ENCODE results near the gene OCIAD1.
"Not testable (repeated sequence)": the region's sequence is repeated elsewhere in the genome, so short reads cannot be mapped to it uniquely, and the experiment has no call there.

The OCIAD1 gene

DNA sequence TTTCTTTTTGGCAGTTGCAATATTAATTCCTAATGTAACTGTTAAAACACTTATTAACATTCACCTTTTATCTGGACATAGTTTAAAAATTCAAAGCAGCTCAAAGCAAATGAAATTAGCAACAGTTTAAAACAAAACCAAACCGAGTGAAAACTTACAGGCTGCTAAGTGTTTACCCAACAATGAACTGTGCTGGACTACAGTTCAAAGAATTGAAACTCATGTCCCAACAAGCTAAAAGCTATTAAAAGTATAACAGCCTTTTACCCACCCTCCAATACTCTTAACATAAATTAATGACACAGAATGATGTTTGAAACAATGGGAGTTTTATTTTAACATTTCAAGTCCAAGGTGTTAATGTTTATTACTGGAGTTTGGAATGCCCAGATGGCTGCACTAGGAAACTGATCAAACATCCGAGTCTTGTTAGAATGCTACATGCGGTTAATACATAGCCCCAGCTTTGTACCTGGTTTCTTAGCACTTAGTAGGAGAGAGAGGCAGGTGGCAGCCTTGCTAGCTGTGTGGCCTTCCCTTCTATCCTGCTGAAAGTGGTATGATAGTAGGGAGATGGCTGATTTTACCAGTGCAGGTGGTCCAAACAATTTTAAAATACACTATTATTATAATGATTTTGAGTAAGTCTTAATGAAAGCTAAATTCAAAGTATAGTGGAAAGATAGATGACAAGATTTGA, 29.7 kb upstream of the OCIAD1 start:
- Mint-ChIP-seq H3K4me1 (no peaks in the 10 kb centered on the region), H3K4me3 (no peak overlapping the region), H3K27ac (no peak overlapping the region)

DNA sequence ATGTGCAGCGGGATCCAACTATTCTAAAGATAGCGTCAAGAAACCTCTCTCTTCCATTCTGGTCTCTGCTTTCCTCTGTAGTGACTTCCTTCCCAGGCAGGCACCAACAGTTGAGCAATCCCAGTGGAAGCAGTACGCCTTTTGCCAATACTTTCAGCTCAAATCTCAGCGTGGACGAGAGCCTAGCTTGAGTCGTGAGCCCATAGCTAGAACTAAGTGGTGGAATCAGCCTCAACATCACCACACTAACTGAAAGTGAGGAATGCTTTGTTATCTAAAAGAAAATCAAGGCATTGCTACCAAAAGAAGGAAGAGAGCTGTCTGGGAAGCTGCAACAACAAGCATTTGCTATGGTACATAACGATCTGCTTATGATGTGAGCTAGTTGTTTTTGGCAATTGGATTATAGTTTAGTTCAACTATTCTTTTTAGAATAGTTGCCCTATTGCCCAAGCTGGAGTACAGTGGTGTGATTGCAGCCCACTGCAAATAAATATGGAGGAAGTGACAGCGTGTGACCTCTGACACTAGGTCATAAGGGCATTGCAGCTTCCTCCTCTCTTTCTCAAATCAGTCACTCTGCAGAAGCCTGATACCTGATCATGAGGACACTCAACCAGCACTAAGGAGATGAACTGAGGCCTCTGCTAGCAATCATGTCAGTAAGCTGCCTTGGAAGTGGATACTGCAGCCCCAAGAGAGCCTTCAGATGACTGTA, 26.1 kb upstream of the OCIAD1 start:
- Mint-ChIP-seq H3K4me1 (no peaks in the 10 kb centered on the region), H3K9me3 (no peaks in the 10 kb centered on the region), H3K27ac (no peak overlapping the region), H3K36me3 (ENCODE audit: low read depth) (no peaks in the 10 kb centered on the region), H3K27me3 (no peaks in the 10 kb centered on the region), H3K4me3 (no peak overlapping the region)
- ATAC-seq = no peak
- no peak for DNase-seq

More for the DNA sequence above, 29.7 kb upstream of the OCIAD1 start:
- DNase-seq (no peak), ATAC-seq (no peak)
- no peaks in the 10 kb centered on the region for H3K9me3 Mint-ChIP-seq
- no peaks in the 10 kb centered on the region for H3K36me3 Mint-ChIP-seq (ENCODE audit: low read depth)
- H3K27me3 Mint-ChIP-seq = no peaks in the 10 kb centered on the region

DNA sequence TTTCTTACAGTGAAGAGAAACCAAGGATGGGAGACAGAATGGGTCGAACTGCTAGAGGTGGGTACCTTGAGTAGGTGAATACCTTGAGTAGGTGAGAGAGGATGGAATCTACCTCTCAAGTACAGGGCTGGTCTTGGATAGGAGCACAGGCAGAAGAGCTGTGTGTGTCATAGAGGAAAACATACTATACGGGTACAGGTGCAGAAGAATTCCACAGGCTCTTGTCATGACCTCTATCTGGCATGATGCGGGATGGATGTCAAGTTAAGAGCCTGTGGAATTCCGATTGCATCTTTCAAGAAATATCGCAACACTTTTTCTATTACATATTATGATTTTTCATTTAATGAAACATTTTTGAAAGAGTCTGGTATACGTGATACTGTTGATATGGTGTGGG, 18.0 kb upstream of the OCIAD1 start:
- DNase-seq (no peak), ATAC-seq (no peak)
- Mint-ChIP-seq H3K9me3 (no peaks in the 10 kb centered on the region), H3K27me3 (peaks cover 4% of the 10 kb centered on the region), H3K27ac (no peak overlapping the region), H3K4me3 (no peak overlapping the region), H3K36me3 (ENCODE audit: low read depth) (no peaks in the 10 kb centered on the region), H3K4me1 (peaks cover 5% of the 10 kb centered on the region)

DNA sequence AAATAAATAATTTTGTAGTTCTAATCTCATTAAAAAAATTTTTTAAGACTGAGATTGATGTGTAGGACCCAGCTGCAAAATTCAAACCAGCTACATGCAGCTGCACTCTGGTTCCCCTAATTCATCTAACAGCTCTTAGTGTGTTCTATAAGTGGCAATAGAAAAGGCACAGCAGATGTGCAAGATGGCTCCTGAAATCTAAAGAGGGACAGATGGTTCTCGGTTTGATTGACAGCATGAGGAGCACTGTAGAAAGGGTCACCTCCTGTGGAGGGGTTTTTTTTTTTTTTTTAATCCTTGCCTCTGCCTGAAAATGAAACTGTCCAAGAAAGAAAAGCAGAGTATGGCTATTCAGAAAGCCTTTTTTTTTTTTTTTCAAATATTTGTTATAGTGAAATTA, 16.9 kb upstream of the OCIAD1 start:
- ATAC-seq (no peak), DNase-seq (no peak)
- Mint-ChIP-seq H3K4me3 (no peak overlapping the region), H3K4me1 (peaks cover 5% of the 10 kb centered on the region), H3K27ac (no peak overlapping the region), H3K9me3 (no peaks in the 10 kb centered on the region), H3K27me3 (peaks cover 4% of the 10 kb centered on the region), H3K36me3 (ENCODE audit: low read depth) (no peaks in the 10 kb centered on the region)

DNA sequence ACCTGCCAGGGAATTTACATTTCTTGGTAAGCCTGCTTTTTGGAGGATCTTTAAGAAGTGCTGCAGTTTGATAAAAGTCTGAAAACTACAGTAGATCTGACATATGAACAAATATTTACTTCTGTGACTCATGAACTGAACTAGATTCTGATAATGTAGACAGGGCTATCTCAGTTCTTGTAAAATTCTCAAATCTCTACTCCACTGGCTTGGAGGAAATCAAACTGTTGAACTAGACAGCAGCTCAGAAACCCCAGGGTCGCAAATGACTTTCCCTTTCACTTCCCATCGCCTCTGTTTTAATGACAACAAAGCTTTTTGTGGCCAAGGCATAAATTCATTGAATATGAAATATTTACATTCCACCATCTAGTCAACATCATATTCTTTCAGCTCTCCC, 15.4 kb upstream of the OCIAD1 start:
- Mint-ChIP-seq H3K4me1 (peaks cover 5% of the 10 kb centered on the region), H3K9me3 (no peaks in the 10 kb centered on the region), H3K36me3 (ENCODE audit: low read depth) (no peaks in the 10 kb centered on the region), H3K27me3 (peaks cover 5% of the 10 kb centered on the region), H3K27ac (no peak overlapping the region), H3K4me3 (no peak overlapping the region)
- no peak for DNase-seq
- no peak for ATAC-seq

DNA sequence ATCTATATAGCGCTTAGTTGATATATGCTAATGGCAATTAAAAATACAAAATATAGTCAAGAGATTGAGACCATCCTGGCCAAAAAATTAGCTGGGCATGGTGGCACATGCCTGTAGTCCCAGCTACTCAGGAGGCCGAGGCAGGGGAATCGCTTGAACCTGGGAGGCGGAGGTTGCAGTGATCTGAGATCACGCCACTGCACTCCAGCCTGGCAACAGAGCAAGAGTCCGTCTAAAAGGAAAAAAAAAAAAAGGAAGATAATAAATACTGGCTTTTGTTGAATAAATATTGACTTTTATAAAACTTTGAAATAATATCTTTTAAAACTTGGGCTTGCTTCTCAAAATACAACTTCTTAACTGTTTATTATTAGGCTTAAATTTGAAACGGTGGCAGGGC, 14.6 kb upstream of the OCIAD1 start:
- not testable (repeated sequence) for H3K27ac Mint-ChIP-seq, H3K27me3 Mint-ChIP-seq

DNA sequence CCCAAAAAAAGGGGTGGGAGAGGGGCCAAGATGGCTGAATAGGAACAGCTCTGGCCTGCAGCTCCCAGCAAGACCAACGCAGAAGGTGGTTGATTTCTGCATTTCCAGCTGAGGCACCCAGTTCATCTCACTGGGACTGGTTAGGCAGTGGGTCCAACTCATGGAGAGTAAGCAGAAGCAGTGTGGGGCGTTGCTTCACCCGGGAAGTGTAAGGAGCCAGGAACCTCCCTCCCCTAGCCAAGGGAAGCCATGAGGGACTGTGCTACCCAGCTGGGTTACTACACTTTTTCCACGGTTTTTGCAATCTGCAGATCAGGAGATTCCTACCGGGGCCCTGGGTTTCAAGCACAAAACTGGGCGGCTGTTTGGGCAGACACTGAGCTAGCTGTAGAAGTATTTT, 13.9 kb upstream of the OCIAD1 start:
- H3K4me3 Mint-ChIP-seq = no peak overlapping the region
- no peaks in the 10 kb centered on the region for H3K36me3 Mint-ChIP-seq (ENCODE audit: low read depth)
- no peak for DNase-seq
- no peak for ATAC-seq
- peaks cover 2% of the 10 kb centered on the region for H3K27me3 Mint-ChIP-seq
- H3K4me1 Mint-ChIP-seq = peaks cover 5% of the 10 kb centered on the region
- no peak overlapping the region for H3K27ac Mint-ChIP-seq
- no peaks in the 10 kb centered on the region for H3K9me3 Mint-ChIP-seq

More for the DNA sequence above, 14.6 kb upstream of the OCIAD1 start:
- not testable (repeated sequence) for H3K4me1 Mint-ChIP-seq; H3K36me3 Mint-ChIP-seq (ENCODE audit: low read depth); ATAC-seq; H3K9me3 Mint-ChIP-seq; H3K4me3 Mint-ChIP-seq; DNase-seq

DNA sequence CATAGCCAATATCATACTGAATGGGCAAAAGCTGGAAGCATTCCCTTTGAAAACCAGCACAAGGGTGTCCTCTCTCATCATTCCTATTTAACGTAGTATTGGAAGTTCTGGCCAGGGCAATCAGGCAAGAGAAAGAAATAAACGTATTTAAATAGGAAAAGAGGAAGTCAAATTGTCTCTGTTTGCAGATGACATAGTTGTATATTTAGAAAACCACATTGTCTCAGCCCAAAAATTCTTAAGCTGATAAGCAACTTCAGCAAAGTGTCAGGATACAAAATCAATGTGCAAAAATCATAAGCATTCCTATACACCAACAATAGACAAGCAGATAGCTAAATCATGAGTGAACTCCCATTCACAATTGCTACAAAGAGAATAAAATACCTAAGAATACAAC, 9.5 kb upstream of the OCIAD1 start:
- DNase-seq; H3K27ac Mint-ChIP-seq; H3K4me3 Mint-ChIP-seq; H3K9me3 Mint-ChIP-seq; ATAC-seq; H3K4me1 Mint-ChIP-seq; H3K36me3 Mint-ChIP-seq (ENCODE audit: low read depth); H3K27me3 Mint-ChIP-seq: not testable (repeated sequence)

DNA sequence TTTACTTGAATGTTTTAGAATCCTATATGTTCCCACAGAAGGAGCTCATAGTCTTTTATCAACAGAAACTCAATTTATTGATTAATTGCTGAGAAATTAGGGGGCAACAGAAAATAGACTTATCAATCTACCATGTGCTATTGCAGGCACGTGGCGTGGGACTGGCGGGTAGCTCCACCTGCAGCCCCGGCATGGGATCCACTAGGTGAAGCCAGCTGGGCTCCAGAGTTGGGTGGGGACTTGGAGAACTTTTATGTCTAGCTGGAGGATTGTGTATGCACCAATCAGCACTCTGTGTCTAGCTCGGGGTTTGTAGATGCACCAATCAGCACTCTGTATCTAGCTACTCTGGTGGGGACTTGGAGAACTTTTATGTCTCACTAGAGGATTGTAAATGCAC, 3.3 kb upstream of the OCIAD1 start:
- Mint-ChIP-seq H3K4me1 (peaks cover 22% of the 10 kb centered on the region), H3K9me3 (peaks cover 9% of the 10 kb centered on the region), H3K27ac (no peak overlapping the region), H3K27me3 (peaks cover 5% of the 10 kb centered on the region), H3K36me3 (ENCODE audit: low read depth) (peaks cover 4% of the 10 kb centered on the region), H3K4me3 (no peak overlapping the region)
- ATAC-seq = no peak
- DNase-seq = no peak

DNA sequence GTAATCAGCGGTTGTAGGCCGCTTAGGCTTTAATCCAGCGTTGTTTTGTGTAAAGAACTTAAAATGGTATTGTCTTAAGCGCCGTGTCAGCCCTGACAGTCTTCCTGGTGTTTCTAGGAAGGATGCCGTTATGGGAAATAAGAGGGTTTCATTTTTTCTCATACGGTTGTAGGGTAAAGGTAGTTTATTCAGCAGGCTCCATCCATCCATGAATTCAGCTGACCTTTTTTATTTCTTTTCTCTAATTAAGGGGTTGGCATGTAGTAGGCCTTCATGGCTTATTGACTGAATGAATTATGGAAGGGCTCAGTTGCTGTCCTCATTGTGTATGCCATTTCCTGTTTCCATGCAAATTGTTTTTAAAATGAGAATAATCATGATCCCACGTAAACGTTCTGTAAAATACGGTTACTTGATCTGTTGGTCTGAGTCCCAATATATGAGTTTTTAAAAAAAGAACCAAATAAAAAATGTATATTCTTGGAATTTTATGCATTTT, 693 bp downstream of the OCIAD1 start:
- peak overlapping the region; percentile 100 for H3K4me3 Mint-ChIP-seq
- peaks cover 36% of the 10 kb centered on the region for H3K4me1 Mint-ChIP-seq
- peak overlapping the region; percentile 100 for H3K27ac Mint-ChIP-seq
- ATAC-seq (no peak), DNase-seq (no peak)
- peaks cover 5% of the 10 kb centered on the region for H3K27me3 Mint-ChIP-seq
- H3K9me3 Mint-ChIP-seq = peaks cover 9% of the 10 kb centered on the region
- H3K36me3 Mint-ChIP-seq (ENCODE audit: low read depth) = peaks cover 23% of the 10 kb centered on the region

DNA sequence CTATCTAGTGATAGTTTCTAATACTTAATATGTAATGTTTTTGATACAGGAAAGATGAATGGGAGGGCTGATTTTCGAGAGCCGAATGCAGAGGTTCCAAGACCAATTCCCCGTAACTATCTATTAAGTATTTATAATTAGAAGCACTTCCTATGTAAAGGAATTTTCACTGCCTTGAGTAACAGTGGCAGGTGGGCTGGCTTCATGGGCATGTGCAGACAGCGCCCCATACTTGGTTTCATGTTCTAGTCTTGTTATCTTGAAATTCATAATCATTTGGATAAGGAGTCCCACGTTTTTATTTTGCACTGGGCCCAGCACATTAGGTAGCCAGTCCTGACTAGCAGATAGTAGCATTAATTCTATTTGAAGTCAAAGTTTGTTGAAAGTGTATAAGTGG, 1.7 kb downstream of the OCIAD1 start:
- peaks cover 37% of the 10 kb centered on the region for H3K4me1 Mint-ChIP-seq
- H3K9me3 Mint-ChIP-seq = peaks cover 9% of the 10 kb centered on the region
- H3K4me3 Mint-ChIP-seq = peak overlapping the region; percentile 100
- H3K27me3 Mint-ChIP-seq = peaks cover 3% of the 10 kb centered on the region
- DNase-seq = no peak
- H3K36me3 Mint-ChIP-seq (ENCODE audit: low read depth) = peaks cover 24% of the 10 kb centered on the region
- no peak for ATAC-seq
- H3K27ac Mint-ChIP-seq = no peak overlapping the region

DNA sequence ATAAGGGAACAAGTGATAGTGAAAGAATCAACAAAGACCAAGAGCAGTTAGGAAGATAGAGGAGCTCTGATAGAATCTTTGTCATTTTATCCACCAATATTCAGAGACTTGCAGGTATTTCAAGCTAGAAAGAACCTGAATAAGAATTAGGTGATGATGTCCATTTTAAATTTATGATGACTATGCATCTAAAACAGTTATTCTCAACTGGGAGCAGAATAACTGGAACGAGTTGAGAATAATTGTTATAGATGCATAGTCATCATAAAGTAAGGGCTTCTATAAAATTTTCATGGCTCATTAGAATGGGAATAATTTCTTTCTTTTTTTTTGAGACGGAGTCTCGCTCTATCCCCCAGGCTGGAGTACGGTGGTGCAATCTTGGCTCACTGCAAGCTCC, 5.8 kb downstream of the OCIAD1 start:
- no peak for ATAC-seq
- Mint-ChIP-seq H3K4me3 (no peak overlapping the region), H3K4me1 (peaks cover 28% of the 10 kb centered on the region), H3K27ac (no peak overlapping the region), H3K36me3 (ENCODE audit: low read depth) (peaks cover 37% of the 10 kb centered on the region), H3K27me3 (no peaks in the 10 kb centered on the region), H3K9me3 (no peaks in the 10 kb centered on the region)
- no peak for DNase-seq

DNA sequence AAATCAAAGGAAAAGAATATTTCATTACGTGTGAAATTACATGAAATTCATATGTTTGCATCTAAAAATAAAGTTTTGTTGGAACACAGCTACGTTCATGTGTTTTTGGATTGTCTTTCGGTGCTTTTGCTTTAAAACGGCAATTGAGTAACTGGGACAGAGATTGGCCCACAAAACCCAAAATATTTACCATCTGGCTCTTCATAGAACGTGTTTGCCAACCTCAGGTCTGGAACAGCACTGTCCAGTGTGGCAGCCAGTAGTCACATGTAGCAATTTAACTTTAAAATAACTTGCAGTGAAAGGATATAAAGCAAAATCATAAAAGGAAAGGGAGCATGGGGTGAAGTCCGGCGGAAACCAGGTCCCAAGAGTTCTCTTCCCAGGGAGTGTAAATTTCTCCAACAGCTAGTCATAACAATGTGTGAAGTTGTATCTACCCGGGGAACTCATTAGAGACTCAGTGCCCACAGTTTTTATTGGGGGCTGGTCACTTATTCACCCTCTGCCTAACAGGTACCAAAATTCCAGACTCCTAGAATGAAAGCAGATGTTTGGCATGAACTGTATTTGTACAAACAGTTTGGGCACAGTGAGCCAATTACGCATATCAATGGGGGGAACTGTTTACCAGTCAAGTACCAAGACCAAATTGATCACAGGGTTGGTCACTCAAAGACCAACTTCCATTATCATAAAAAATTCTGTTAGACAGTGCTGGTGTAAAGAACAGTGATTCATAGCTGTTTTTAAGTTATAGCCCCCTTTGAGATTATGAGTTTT, 10.3 kb downstream of the OCIAD1 start:
- Mint-ChIP-seq H3K4me1 (peaks cover 10% of the 10 kb centered on the region), H3K27ac (no peak overlapping the region), H3K9me3 (no peaks in the 10 kb centered on the region), H3K27me3 (no peaks in the 10 kb centered on the region), H3K4me3 (no peak overlapping the region), H3K36me3 (ENCODE audit: low read depth) (peaks cover 44% of the 10 kb centered on the region)
- DNase-seq (no peak), ATAC-seq (no peak)

DNA sequence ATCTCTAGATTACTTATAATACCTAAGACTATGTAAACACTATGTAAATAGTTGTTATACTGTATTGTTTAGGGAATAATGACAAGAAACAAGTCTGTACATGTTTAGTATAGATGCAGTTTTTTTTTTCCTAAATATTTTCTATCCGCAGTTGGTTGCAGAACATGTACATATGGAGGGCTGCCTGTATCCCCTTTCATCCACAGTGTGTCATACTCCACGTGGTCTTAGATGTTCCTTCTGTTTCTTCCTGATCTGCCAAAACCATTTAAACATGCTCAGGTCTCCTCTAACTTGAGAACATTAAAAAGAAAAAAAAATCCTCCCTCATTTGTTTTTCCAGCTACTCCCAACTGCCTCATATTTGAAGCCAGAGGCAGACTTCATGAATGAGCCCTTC, 14.0 kb downstream of the OCIAD1 start:
- peaks cover 45% of the 10 kb centered on the region for H3K36me3 Mint-ChIP-seq (ENCODE audit: low read depth)
- DNase-seq = no peak

DNA sequence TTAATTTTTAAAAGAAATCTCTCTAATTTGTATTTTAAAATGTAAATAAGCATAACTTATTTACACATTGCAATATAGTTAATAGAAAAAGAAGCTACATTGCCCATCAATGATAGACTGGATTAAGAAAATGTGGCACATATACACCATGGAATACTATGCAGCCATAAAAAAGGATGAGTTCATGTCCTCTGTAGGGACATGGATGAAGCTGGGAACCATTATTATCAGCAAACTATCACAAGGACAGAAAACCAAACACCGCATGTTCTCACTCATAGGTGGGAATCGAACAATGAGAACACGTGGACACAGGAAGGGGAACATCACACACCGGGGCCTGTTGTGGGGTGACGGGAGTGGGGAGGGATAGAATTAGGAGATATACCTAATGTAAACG, 17.9 kb downstream of the OCIAD1 start:
- H3K4me3 Mint-ChIP-seq, H3K27me3 Mint-ChIP-seq, DNase-seq, H3K27ac Mint-ChIP-seq, H3K9me3 Mint-ChIP-seq, ATAC-seq: not testable (repeated sequence)
- peaks cover 53% of the 10 kb centered on the region for H3K36me3 Mint-ChIP-seq (ENCODE audit: low read depth)
- H3K4me1 Mint-ChIP-seq = peaks cover 22% of the 10 kb centered on the region

More for the DNA sequence above, 14.0 kb downstream of the OCIAD1 start:
- peaks cover 2% of the 10 kb centered on the region for H3K4me1 Mint-ChIP-seq
- H3K4me3 Mint-ChIP-seq = no peak overlapping the region
- no peak overlapping the region for H3K27ac Mint-ChIP-seq
- no peak for ATAC-seq
- no peaks in the 10 kb centered on the region for H3K27me3 Mint-ChIP-seq
- peaks cover 8% of the 10 kb centered on the region for H3K9me3 Mint-ChIP-seq

Data from activated naive CD8-positive, alpha-beta T cell treated with anti-CD3 and anti-CD28 coated beads, Interleukin-2, amount 50 U/mL, for 24 hours (primary cell).